Right lobe of liver (tissue), 4 donors: Measurements from ENCODE around the gene CPT1A.

ENCODE experiments used
- CTCF ChIP-seq, 4 donors: fragments of 200-600 bp in 3 of 4; fragments of 450-650 bp in 1 of 4; IDR thresholded peaks; one replicate each; pipeline versions ENCODE4 v1.5.1 to v1.8.0; 2016 to 2022; ENCODE audit warnings: antibody characterized with exemption in 4 of 4, mild to moderate bottlenecking in 2 of 4
- POLR2A ChIP-seq: fragments of 450-650 bp; IDR thresholded peaks from one replicate; pipeline ENCODE4 v1.6.1; 2017; ENCODE audit warnings: antibody characterized with exemption, mild to moderate bottlenecking
- donor health status: DM: no; HTN: no; CAD: no.
- donor health status: DM: no; HTN: no; CAD: no.
- donor health status: DM: no; HTN: yes; CAD: no.

GRCh38 chr11:68751004-68751325, 90.8 kb downstream of the CPT1A start:
- TF ChIP-seq CTCF (IDR thresholded peaks at IDR 0.05) (no peak), POLR2A (no peak)
